Fibroblast of mammary gland (primary cell): ENCODE measurements around the gene JAKMIP2.

ENCODE experiments used
- DNase-seq: peaks from one replicate; pipeline ENCODE4 v3.0.0-alpha.2; 2010; ENCODE audit warnings: low read depth
- H3K4me3 ChIP-seq: 2 replicates; pipeline ENCODE4 v1.5.1; 2011; ENCODE audit warnings: low read depth, mild to moderate bottlenecking, low read length, moderate library complexity; ENCODE audit not compliant: control insufficient read depth
- CTCF ChIP-seq: conservative IDR thresholded peaks from 2 replicates; pipeline ENCODE4 v1.5.1; 2011; ENCODE audit warnings: low read depth, low read length, inconsistent platforms; ENCODE audit not compliant: control insufficient read depth, insufficient read depth

Gene JAKMIP2

GRCh38 chr5:147578228-147579024 lies 204.1 kb downstream of the JAKMIP2 start:
- DNase-seq = peak; percentile 71
- no peak overlapping the region for H3K4me3 ChIP-seq

GRCh38 chr5:147576646-147577535 lies 205.6 kb downstream of the JAKMIP2 start:
- no peak overlapping the region for H3K4me3 ChIP-seq
- DNase-seq = peak; percentile 46
- peak; percentile 97 for TF ChIP-seq CTCF

More at GRCh38 chr5:147578228-147579024, 204.1 kb downstream of the JAKMIP2 start:
- peak; percentile 76 for TF ChIP-seq CTCF

- no peak for TF ChIP-seq CTCF
- no peak for DNase-seq
- H3K4me3 ChIP-seq = no peak overlapping the region
These were observed 206.9 kb downstream of the JAKMIP2 start for GRCh38 chr5:147575598-147575997.

- DNase-seq = no peak
- no peak for TF ChIP-seq CTCF
- no peak overlapping the region for H3K4me3 ChIP-seq
These were observed 209.3 kb downstream of the JAKMIP2 start for GRCh38 chr5:147573211-147573610.

- H3K4me3 ChIP-seq = no peak overlapping the region
- no peak for DNase-seq
- TF ChIP-seq CTCF = no peak
These were observed 213.7 kb downstream of the JAKMIP2 start for GRCh38 chr5:147568710-147569406.

GRCh38 chr5:147567917-147568598 lies 214.5 kb downstream of the JAKMIP2 start:
- no peak overlapping the region for H3K4me3 ChIP-seq
- TF ChIP-seq CTCF = no peak
- peak; percentile 76 for DNase-seq
